HG03097 (cell line): ENCODE data around the gene TRIM3.

Source experiments
- ATAC-seq: cut with Tn5 transposase; IDR thresholded peaks from one replicate; pipeline ENCODE4 v1.9.1; 2021; ENCODE audit not compliant: unreplicated experiment, low FRiP score

The TRIM3 gene

GRCh38 chr11:6404342-6405051 lies 69.2 kb downstream of the TRIM3 start:
- no peak for ATAC-seq

GRCh38 chr11:6403539-6403938 lies 70.2 kb downstream of the TRIM3 start:
- ATAC-seq, result no peak

GRCh38 chr11:6402561-6402981 lies 71.2 kb downstream of the TRIM3 start:
- peak; percentile 96 for ATAC-seq

DNA sequence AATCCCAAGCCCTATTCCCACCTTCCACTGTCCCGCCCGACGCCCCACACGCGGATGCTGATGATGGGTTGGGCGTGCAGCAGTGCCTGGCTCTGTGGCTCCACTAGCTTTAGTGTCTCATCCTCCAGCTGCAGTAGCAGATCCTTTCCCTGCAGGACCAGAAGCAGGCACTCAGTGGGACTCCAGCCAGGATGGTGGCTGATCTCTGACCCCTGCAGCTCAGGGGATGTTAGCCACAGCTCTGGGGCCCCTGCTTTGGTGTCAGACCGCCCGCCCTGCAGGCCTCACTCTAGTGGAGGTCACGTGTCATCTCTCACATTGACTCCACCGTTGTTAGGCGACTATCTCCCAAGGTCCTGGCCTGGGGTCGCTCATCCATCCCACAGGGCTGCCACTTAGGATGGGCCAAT lies 71.7 kb downstream of the TRIM3 start:
- peak; percentile 16 for ATAC-seq

GRCh38 chr11:6401464-6401863 lies 72.3 kb downstream of the TRIM3 start:
- ATAC-seq, result no peak

DNA sequence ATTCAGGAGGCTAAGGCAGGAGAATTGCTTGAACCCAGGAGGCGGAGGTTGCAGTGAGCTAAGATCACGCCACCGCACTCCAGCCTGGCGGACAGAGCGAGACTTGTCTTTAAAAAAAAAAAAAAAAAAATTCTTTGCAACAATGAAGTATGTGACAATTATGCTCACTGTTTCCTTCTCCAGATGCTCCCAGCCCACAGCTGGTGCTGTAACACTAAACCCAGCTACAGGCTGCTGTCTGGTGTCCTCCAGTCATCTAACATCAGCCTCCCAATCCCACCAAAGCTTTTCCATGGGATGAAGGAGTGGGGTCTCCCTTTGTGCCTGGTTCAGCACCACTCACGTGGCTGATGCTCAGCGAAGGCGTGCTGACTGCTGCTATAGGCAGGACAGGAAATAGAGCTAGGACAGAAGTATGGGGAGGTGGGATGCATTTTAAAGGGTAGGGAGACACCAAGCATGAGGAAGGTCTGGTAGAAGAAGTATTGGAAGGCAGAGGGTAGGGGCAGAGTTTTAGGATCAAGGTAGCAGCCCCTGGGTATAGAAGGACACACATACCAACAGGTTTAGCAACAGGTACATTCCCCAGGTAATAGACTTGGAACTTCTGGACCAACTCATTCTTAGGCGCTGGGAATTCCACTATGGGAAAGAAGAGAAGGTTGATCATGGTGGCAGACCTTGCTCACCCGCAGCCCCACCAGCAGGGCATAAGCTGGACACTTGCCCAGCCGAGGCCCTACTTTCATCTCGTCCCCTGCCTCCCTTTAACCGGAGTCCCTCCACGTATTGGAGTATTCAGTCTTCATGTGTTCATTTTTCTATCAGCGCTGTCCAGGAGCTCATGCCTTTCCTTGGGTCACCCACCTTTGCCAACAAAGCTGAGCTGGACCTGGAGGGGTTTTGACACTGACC lies 73.1 kb downstream of the TRIM3 start:
- ATAC-seq, result no peak
